Measurements from ENCODE around the gene AGPAT1. TPM values are rescaled to one million over a fixed set of nuclear protein-coding genes. Genes with fewer than 3 reads are reported as not detected.
"Not testable (repeated sequence)": the region's sequence is repeated elsewhere in the genome, so short reads cannot be mapped to it uniquely, and the experiment has no call there.

The AGPAT1 gene
- polyA plus RNA-seq, 3 donors: 9.9 to 34.4 (median 11.3) TPM

DNA sequence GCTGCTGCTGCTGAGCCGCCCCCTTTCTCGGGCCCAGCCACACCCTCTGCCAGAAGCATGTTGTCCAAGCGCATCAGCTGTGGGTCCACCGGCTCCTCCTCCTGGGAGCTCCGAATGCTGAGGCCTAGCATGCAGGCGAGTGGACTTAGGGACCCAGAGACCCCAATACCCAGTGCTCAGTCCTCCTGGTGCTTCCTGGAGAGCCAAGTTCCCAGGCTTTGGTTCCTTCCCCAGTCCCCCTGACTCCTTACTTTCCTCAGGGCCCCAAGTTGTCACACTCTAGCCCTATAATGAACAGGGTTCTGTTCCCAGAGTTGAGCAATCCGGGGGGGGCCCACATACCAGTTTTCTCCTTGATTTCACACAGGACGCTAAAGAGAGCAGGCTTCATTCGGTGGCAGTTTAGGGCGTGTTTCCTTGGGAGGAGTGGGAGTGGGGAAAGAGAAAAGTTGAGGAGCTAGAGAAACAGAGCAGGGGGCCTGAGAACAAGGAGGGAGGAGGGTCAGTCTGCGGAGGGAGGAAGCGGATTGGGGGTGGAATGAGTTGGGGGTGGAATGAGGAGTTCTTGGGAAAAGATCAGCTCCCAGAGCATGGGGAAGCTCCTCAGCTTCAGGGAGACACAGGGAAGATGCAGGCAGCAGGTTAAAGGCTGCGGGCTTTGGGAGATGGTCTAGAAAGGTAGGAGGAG is 12.6 kb upstream of the AGPAT1 start:
- H3K4me3 Mint-ChIP-seq: peak overlapping the region; percentile 94 to 98
- no peak for DNase-seq

DNA sequence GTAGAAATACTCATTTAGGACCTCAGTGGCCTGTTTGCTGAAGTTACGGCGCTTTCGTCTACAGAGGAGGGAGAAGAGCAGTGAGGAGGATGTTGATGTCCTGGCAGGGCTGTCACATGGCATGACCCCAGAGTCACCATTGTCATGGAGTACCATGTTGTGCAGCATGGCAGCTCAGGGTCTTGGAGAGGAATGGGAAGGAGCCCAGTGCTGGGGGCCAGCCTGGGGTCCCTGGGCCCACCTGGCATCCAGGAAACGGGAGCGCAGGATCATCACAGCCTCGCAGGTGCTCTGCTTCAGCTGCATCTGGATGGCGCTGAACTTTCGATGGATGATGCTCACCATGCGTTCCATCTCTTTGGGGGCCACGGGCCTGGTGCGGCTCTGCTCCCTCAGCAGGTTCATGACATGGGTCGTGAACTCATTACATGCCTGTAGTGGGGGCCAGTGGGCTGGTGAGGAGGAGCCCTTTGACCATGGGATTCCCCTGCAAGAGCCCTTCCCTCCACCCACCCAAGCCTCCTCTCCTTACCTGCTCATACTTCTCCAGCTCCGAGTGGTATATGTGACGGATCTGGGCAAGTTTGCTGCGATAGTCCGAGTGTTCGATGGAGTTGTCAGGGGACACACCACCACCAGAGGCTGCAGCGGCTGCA is 12.0 kb upstream of the AGPAT1 start:
- Histone ChIP-seq H3K79me2 (ENCODE audit: insufficient read depth, low read length) (peaks cover 80% of the 10 kb centered on the region), H3K27ac (ENCODE audit: low read depth in 1 of 2, low read length in 2 of 2) (peak overlapping the region in 1 of 2 donors; percentile 95), H3K4me1 (ENCODE audit: control insufficient read depth in 1 of 2, insufficient read depth in 2 of 2, low read length in 2 of 2) (peaks cover 51 to 58% of the 10 kb centered on the region in 2 donors), H3K36me3 (replicated peaks in 1 of 2; ENCODE audit: control insufficient read depth in 1 of 2, insufficient read depth in 2 of 2, low read length in 2 of 2) (peaks cover 40 to 54% of the 10 kb centered on the region in 2 donors), H3K9ac (ENCODE audit: insufficient read depth, low read length, poor library complexity, severe bottlenecking) (peak overlapping the region; percentile 84), H3K4me2 (replicated peaks; ENCODE audit: extremely low read depth, low read length, poor library complexity, severe bottlenecking) (peak overlapping the region; percentile 100), H3K4me3 (replicated peaks in 1 of 3; ENCODE audit: low read depth in 2 of 3, low read length in 3 of 3) (peak overlapping the region in 1 of 3 experiments; percentile 98)
- Mint-ChIP-seq H3K4me3 (peak overlapping the region; percentile 52 to 71), H3K4me1 (peaks cover 58% of the 10 kb centered on the region), H3K27ac (peak overlapping the region; percentile 61 to 95 (median 90)), H3K36me3 (peaks cover 53 to 66% of the 10 kb centered on the region in 2 donors)
- H4K20me1 ChIP-seq (ENCODE audit: insufficient read depth, low read length); H3K9me3 ChIP-seq (replicated peaks in 1 of 2; ENCODE audit: control insufficient read depth in 1 of 2, insufficient read depth in 1 of 2, low read length in 2 of 2); H3K9me3 Mint-ChIP-seq; H3K27me3 ChIP-seq (ENCODE audit: control insufficient read depth in 2 of 2, insufficient read depth in 2 of 2, low read length in 2 of 2); intact Hi-C loops (cut with micrococcal nuclease); H2AFZ ChIP-seq (ENCODE audit: insufficient read depth, low read depth, low read length, poor library complexity, severe bottlenecking); H3K27me3 Mint-ChIP-seq (ENCODE audit: low read depth in 3 of 3); DNase-seq: not testable (repeated sequence)
- 92% methylated on average over 8 of the region's 18 CpGs for WGBS (ENCODE audit: insufficient coverage)

More for the DNA sequence above, 12.6 kb upstream of the AGPAT1 start:
- H4K20me1 ChIP-seq (ENCODE audit: insufficient read depth, low read length): peaks cover 7% of the 10 kb centered on the region
- intact Hi-C loops (cut with micrococcal nuclease): no loop called here
- H3K36me3 ChIP-seq (replicated peaks in 1 of 2; ENCODE audit: control insufficient read depth in 1 of 2, insufficient read depth in 2 of 2, low read length in 2 of 2): peaks cover 34 to 47% of the 10 kb centered on the region in 2 donors
- H3K9me3 ChIP-seq (replicated peaks in 1 of 2; ENCODE audit: control insufficient read depth in 1 of 2, insufficient read depth in 1 of 2, low read length in 2 of 2): no peaks in the 10 kb centered on the region
- peak overlapping the region; percentile 74 to 98 (median 81) for H3K4me3 ChIP-seq (replicated peaks in 1 of 3; ENCODE audit: low read depth in 2 of 3, low read length in 3 of 3)
- 22% methylated on average over 7 of the region's 13 CpGs for WGBS (ENCODE audit: insufficient coverage)
- Mint-ChIP-seq H3K36me3 (peaks cover 48 to 61% of the 10 kb centered on the region in 2 donors), H3K27me3 (ENCODE audit: low read depth in 3 of 3) (peaks cover 0 to 2% (median 1%) of the 10 kb centered on the region in 3 donors), H3K9me3 (no peaks in the 10 kb centered on the region), H3K27ac (peak overlapping the region; percentile 85 to 97 (median 93)), H3K4me1 (peaks cover 61% of the 10 kb centered on the region)
- H3K9ac ChIP-seq (ENCODE audit: insufficient read depth, low read length, poor library complexity, severe bottlenecking): peak overlapping the region; percentile 84
- H3K79me2 ChIP-seq (ENCODE audit: insufficient read depth, low read length): peaks cover 82% of the 10 kb centered on the region
- peak overlapping the region; percentile 100 for H3K4me2 ChIP-seq (replicated peaks; ENCODE audit: extremely low read depth, low read length, poor library complexity, severe bottlenecking)
- H3K27me3 ChIP-seq (ENCODE audit: control insufficient read depth in 2 of 2, insufficient read depth in 2 of 2, low read length in 2 of 2): no peaks in the 10 kb centered on the region
- H2AFZ ChIP-seq (ENCODE audit: insufficient read depth, low read depth, low read length, poor library complexity, severe bottlenecking): no peak overlapping the region
- peak overlapping the region; percentile 89 to 95 for H3K27ac ChIP-seq (ENCODE audit: low read depth in 1 of 2, low read length in 2 of 2)
- peaks cover 56 to 64% of the 10 kb centered on the region in 2 donors for H3K4me1 ChIP-seq (ENCODE audit: control insufficient read depth in 1 of 2, insufficient read depth in 2 of 2, low read length in 2 of 2)
- no peak for TF ChIP-seq CTCF (IDR thresholded peaks at IDR 0.05)
